HepG2 (cell line): Measurements from ENCODE around the gene SH3D21. TPM values are rescaled to one million over a fixed set of nuclear protein-coding genes. Genes with fewer than 3 reads are reported as not detected.

Experiments
- ARNTL ChIP-seq: sonication (generic); formaldehyde crosslinking; IDR thresholded peaks from 2 replicates; pipeline ENCODE4 v1.4.0; 2020; ENCODE audit warnings: mild to moderate bottlenecking, missing genetic modification reagents
- ATF4 ChIP-seq, 2 experiments: fragments of 450-650 bp in 1 of 2; sonication (generic) in 1 of 2; formaldehyde crosslinking; IDR thresholded peaks; 2 replicates each; pipeline versions ENCODE4 v1.5.0 to v1.8.0; 2020 to 2022; ENCODE audit warnings: mild to moderate bottlenecking in 1 of 2, missing genetic modification reagents in 1 of 2
- CBX2 ChIP-seq, 2 experiments: fragments of 200-600 bp in 1 of 2; sonication (generic); formaldehyde crosslinking in 1 of 2; IDR thresholded peaks; 2 replicates each; pipeline versions ENCODE4 v1.7.0 to v1.8.1; 2018 to 2022; ENCODE audit warnings: low read depth in 2 of 2, low read length in 1 of 2, mild to moderate bottlenecking in 1 of 2, missing genetic modification reagents in 1 of 2
- CEBPB ChIP-seq: IDR thresholded peaks from 2 replicates; pipeline ENCODE4 v1.6.1; 2011; ENCODE audit warnings: low read depth, low read length, improper control_type of control experiment, borderline replicate concordance
- CENPBD1 ChIP-seq: sonication (generic); formaldehyde crosslinking; IDR thresholded peaks from 2 replicates; pipeline ENCODE4 v1.8.0; 2022; ENCODE audit warnings: missing genetic modification reagents, low read depth, mild to moderate bottlenecking, borderline replicate concordance
- FOXJ3 ChIP-seq: sonication (generic); formaldehyde crosslinking; IDR thresholded peaks from 2 replicates; pipeline ENCODE4 v1.4.0; 2020; ENCODE audit warnings: missing genetic modification reagents, mild to moderate bottlenecking, borderline replicate concordance
- GLMP ChIP-seq: sonication (generic); formaldehyde crosslinking; IDR thresholded peaks from 2 replicates; pipeline ENCODE4 v1.9.0; 2021; ENCODE audit warnings: missing genetic modification reagents, mild to moderate bottlenecking, borderline replicate concordance
- HDAC6 ChIP-seq: fragments of 200-600 bp; sonication (generic); IDR thresholded peaks from 2 replicates; pipeline ENCODE4 v1.7.0; 2017; ENCODE audit warnings: mild to moderate bottlenecking, antibody characterized with exemption, low read length, low read depth
- HMG20A ChIP-seq: IDR thresholded peaks from 2 replicates; pipeline ENCODE4 v1.6.1; 2016; ENCODE audit warnings: borderline replicate concordance
- MAFG ChIP-seq: sonication (generic); formaldehyde crosslinking; IDR thresholded peaks from 2 replicates; pipeline ENCODE4 v1.5.1; 2020; ENCODE audit warnings: mild to moderate bottlenecking, missing genetic modification reagents
- PRDM4 ChIP-seq: sonication (generic); formaldehyde crosslinking; IDR thresholded peaks from 2 replicates; pipeline ENCODE4 v1.9.0; 2021; ENCODE audit warnings: missing genetic modification reagents, borderline replicate concordance
- REST ChIP-seq, 2 experiments: IDR thresholded peaks; 2 replicates each; pipeline ENCODE4 v1.6.1; 2011 to 2012; ENCODE audit warnings: low read length in 2 of 2, borderline replicate concordance in 1 of 2, low read depth in 1 of 2, mild to moderate bottlenecking in 1 of 2, moderate library complexity in 1 of 2
- SMAD1 ChIP-seq: sonication (generic); formaldehyde crosslinking; IDR thresholded peaks from 2 replicates; pipeline ENCODE4 v1.4.0; 2020; ENCODE audit warnings: missing genetic modification reagents, low read depth, mild to moderate bottlenecking, borderline replicate concordance
- SNAPC2 ChIP-seq: sonication (generic); formaldehyde crosslinking; IDR thresholded peaks from 2 replicates; pipeline ENCODE4 v1.8.1; 2022; ENCODE audit warnings: mild to moderate bottlenecking, missing genetic modification reagents
- SSRP1 ChIP-seq: IDR thresholded peaks from 2 replicates; pipeline ENCODE4 v1.6.1; 2016; ENCODE audit warnings: control low read depth
- THAP11 ChIP-seq: IDR thresholded peaks from 2 replicates; pipeline ENCODE4 v1.6.1; 2016; ENCODE audit warnings: missing biosample characterization, missing genetic modification reagents
- ZBTB42 ChIP-seq: sonication (generic); formaldehyde crosslinking; IDR thresholded peaks from 2 replicates; pipeline ENCODE4 v1.5.0; 2020; ENCODE audit warnings: mild to moderate bottlenecking, missing genetic modification reagents
- ZNF263 ChIP-seq: sonication (generic); formaldehyde crosslinking; IDR thresholded peaks from 2 replicates; pipeline ENCODE4 v1.4.0; 2020; ENCODE audit warnings: missing genetic modification reagents
- ZNF737 ChIP-seq: sonication (generic); formaldehyde crosslinking; IDR thresholded peaks from 2 replicates; pipeline ENCODE4 v1.5.0; 2020; ENCODE audit warnings: missing genetic modification reagents, mild to moderate bottlenecking, borderline replicate concordance
- ZSCAN29 ChIP-seq: sonication (generic); formaldehyde crosslinking; conservative IDR thresholded peaks from 2 replicates; pipeline ENCODE4 v1.4.0; 2020; ENCODE audit warnings: mild to moderate bottlenecking, missing genetic modification reagents
- polyA plus RNA-seq, 8 experiments: library from polyadenylated mRNA; depleted of rRNA in 3 of 8; stranded (reverse) in 7 of 8; unstranded in 1 of 8; fragments of >200 nt; fragmentation: Illumina TruSeq in 4 of 8; extraction: Trizol in 4 of 8; gene quantifications; 2 replicates each; pipeline versions ENCODE4 v1.2.1 to v1.2.3, GENCODE V29; 2011 to 2016; ENCODE audit warnings: low read depth in 4 of 8, missing spikeins in 1 of 8, mixed read lengths in 1 of 8; ENCODE audit not compliant: insufficient read depth in 1 of 8
- total RNA-seq, 5 experiments: library from RNA; depleted of rRNA; stranded (reverse); fragments of >200 nt; fragmentation: Illumina TruSeq; extraction: Trizol; gene quantifications; 2 replicates each; pipeline ENCODE4 v1.2.3, GENCODE V29; 2016; ENCODE audit warnings: low read depth in 1 of 5

SH3D21 gene
- total and polyA plus RNA-seq, 2 of the 13 experiments (the other 11 are each of a cell fraction or from before 2014, with no cell fraction given): 5.1 to 8.6 TPM

- TF ChIP-seq CBX2 (IDR thresholded peaks at IDR 0.05; ENCODE audit: low read depth, low read length) (no peak), CBX2 (CRISPR knock-in tag; IDR thresholded peaks at IDR 0.05; ENCODE audit: low read depth) (0 out of 2 replicates have a peak, but pooled peaks have one; percentile 65), CEBPB (no peak), FOXJ3 (CRISPR knock-in tag) (no peak), ZSCAN29 (CRISPR knock-in tag) (no peak), ATF4 (CRISPR knock-in tag; IDR thresholded peaks at IDR 0.05) (no peak), THAP11 (no peak), ZNF737 (CRISPR knock-in tag) (no peak), GLMP (CRISPR knock-in tag) (no peak), SNAPC2 (no peak), PRDM4 (CRISPR knock-in tag) (no peak), ZBTB42 (CRISPR knock-in tag) (peak; percentile 15; the same call in 1 of the 2 replicates), REST (IDR thresholded peaks at IDR 0.05; ENCODE audit: borderline replicate concordance in 1 of 2, low read depth in 1 of 2, low read length in 2 of 2) (no peak), SSRP1 (no peak), ARNTL (peak; percentile 49), CENPBD1 (CRISPR knock-in tag) (no peak), HDAC6 (no peak), ZNF263 (peak; percentile 56), SMAD1 (0 out of 2 replicates have a peak, but pooled peaks have one; percentile 32), MAFG (CRISPR knock-in tag) (0 out of 2 replicates have a peak, but pooled peaks have one; percentile 17), HMG20A (CRISPR knock-in tag) (no peak)
These were observed at the start of gene SH3D21 (continued) for GRCh38 chr1:36306210-36306901.
